CD14-positive monocyte (primary cell): ENCODE data around the gene CKMT2. TPM values are rescaled to one million over a fixed set of nuclear protein-coding genes. Genes with fewer than 3 reads are reported as not detected.
A peak's percentile ranks its signal among the peaks of the same experiment; 100 is the strongest.

Experiments used
- DNase-seq, 3 donors: peaks; one replicate each; pipeline ENCODE4 v3.0.0-alpha.2; 2011 to 2022
- H2AFZ ChIP-seq: 2 replicates; pipeline ENCODE4 v1.6.0; 2012; ENCODE audit warnings: mild to moderate bottlenecking, low read depth, low read length, inconsistent platforms; ENCODE audit not compliant: insufficient read depth, poor library complexity, severe bottlenecking
- H3K27ac ChIP-seq, 2 donors: 1 replicate in 1 of 2; 2 replicates in 1 of 2; pipeline ENCODE4 v1.5.1; 2012 to 2013; ENCODE audit warnings: low read length in 2 of 2, control low read depth in 1 of 2, inconsistent platforms in 1 of 2, low read depth in 1 of 2, mild to moderate bottlenecking in 1 of 2
- H3K27me3 ChIP-seq, 2 donors: one replicate each; pipeline versions ENCODE4 v1.6.0 to v1.6.1; 2011 to 2013; ENCODE audit warnings: low read length in 2 of 2; ENCODE audit not compliant: control insufficient read depth in 2 of 2, insufficient read depth in 2 of 2
- H3K36me3 ChIP-seq, 2 donors: replicated peaks in 1 of 2; 1 replicate in 1 of 2; 2 replicates in 1 of 2; pipeline versions ENCODE4 v1.5.1 to v1.6.1; 2012 to 2013; ENCODE audit warnings: low read length in 2 of 2, control low read depth in 1 of 2, inconsistent platforms in 1 of 2, mild to moderate bottlenecking in 1 of 2; ENCODE audit not compliant: insufficient read depth in 2 of 2, control insufficient read depth in 1 of 2
- H3K4me1 ChIP-seq, 2 donors: 1 replicate in 1 of 2; 2 replicates in 1 of 2; pipeline versions ENCODE4 v1.5.1 to v1.6.1; 2012 to 2013; ENCODE audit warnings: low read length in 2 of 2, control low read depth in 1 of 2, inconsistent platforms in 1 of 2, mild to moderate bottlenecking in 1 of 2, moderate library complexity in 1 of 2; ENCODE audit not compliant: insufficient read depth in 2 of 2, control insufficient read depth in 1 of 2
- H3K4me2 ChIP-seq: replicated peaks from 2 replicates; pipeline ENCODE3; 2012; ENCODE audit warnings: low read length, moderate library complexity, mild to moderate bottlenecking; ENCODE audit not compliant: poor library complexity, severe bottlenecking; ENCODE audit errors: extremely low read depth
- H3K4me3 ChIP-seq, 3 experiments: fragments of 200-600 bp in 1 of 3; sonication (generic) in 1 of 3; replicated peaks in 1 of 3; 1 replicate in 2 of 3; 2 replicates in 1 of 3; pipeline ENCODE4 v1.5.1; 2011 to 2013; ENCODE audit warnings: low read length in 3 of 3, mild to moderate bottlenecking in 3 of 3, control low read depth in 2 of 3, low read depth in 2 of 3, inconsistent platforms in 1 of 3, moderate library complexity in 1 of 3
- H3K79me2 ChIP-seq: 2 replicates; pipeline ENCODE4 v1.6.0; 2012; ENCODE audit warnings: mild to moderate bottlenecking, control low read depth, inconsistent platforms, low read length, moderate library complexity; ENCODE audit not compliant: insufficient read depth
- H3K9ac ChIP-seq: 2 replicates; pipeline ENCODE4 v1.6.0; 2017; ENCODE audit warnings: low read length, mild to moderate bottlenecking; ENCODE audit not compliant: insufficient read depth, poor library complexity, severe bottlenecking
- H3K9me3 ChIP-seq, 2 donors: replicated peaks in 1 of 2; 1 replicate in 1 of 2; 2 replicates in 1 of 2; pipeline versions ENCODE4 v1.5.1 to v1.6.1; 2012 to 2013; ENCODE audit warnings: low read length in 2 of 2, control low read depth in 1 of 2; ENCODE audit not compliant: control insufficient read depth in 1 of 2, insufficient read depth in 1 of 2
- H4K20me1 ChIP-seq: 2 replicates; pipeline ENCODE4 v1.6.0; 2012; ENCODE audit warnings: mild to moderate bottlenecking, low read length, control low read depth, moderate library complexity; ENCODE audit not compliant: insufficient read depth
- H3K27ac Mint-ChIP-seq, 7 donors: one replicate each; pipeline ENCODE4 v1.8.0; 2020; ENCODE audit warnings: mild to moderate bottlenecking in 7 of 7, mixed read lengths in 7 of 7, moderate library complexity in 6 of 7, inconsistent platforms in 2 of 7
- H3K27me3 Mint-ChIP-seq, 3 donors: one replicate each; pipeline ENCODE4 v1.8.0; 2021 to 2022; ENCODE audit warnings: low read depth in 3 of 3, mild to moderate bottlenecking in 3 of 3, mixed read lengths in 3 of 3, moderate library complexity in 3 of 3, inconsistent platforms in 1 of 3
- H3K36me3 Mint-ChIP-seq, 2 donors: one replicate each; pipeline ENCODE4 v1.8.0; 2020; ENCODE audit warnings: mixed read lengths in 2 of 2, inconsistent platforms in 1 of 2, mild to moderate bottlenecking in 1 of 2
- H3K4me1 Mint-ChIP-seq: one replicate; pipeline ENCODE4 v1.8.0; 2020; ENCODE audit warnings: mild to moderate bottlenecking, mixed read lengths
- H3K4me3 Mint-ChIP-seq, 2 donors: one replicate each; pipeline ENCODE4 v1.8.0; 2020; ENCODE audit warnings: mild to moderate bottlenecking in 2 of 2, mixed read lengths in 2 of 2, moderate library complexity in 1 of 2
- H3K9me3 Mint-ChIP-seq, 7 donors: one replicate each; pipeline ENCODE4 v1.8.0; 2020 to 2022; ENCODE audit warnings: mixed read lengths in 7 of 7, mild to moderate bottlenecking in 6 of 7, moderate library complexity in 6 of 7, inconsistent platforms in 2 of 7
- WGBS: methylation state at CpG from one replicate; pipeline ENCODE4 v1.1.5; 2013; ENCODE audit warnings: missing lambda C conversion rate; ENCODE audit not compliant: insufficient coverage; 5-methylcytosine and 5-hydroxymethylcytosine counted together
- intact Hi-C, 2 donors: fragments of 100-400 bp; cut with micrococcal nuclease; formaldehyde crosslinking; loops; one replicate each; pipeline versions ENCODE4 v1.15.0 to v1.15.1; 2023
- polyA minus RNA-seq: library from RNA; depleted of rRNA, polyadenylated mRNA; stranded (reverse); fragments of >200 nt; gene quantifications from 2 replicates; pipeline ENCODE4 v1.2.3, GENCODE V29; 2012
- polyA plus RNA-seq, 3 donors: library from polyadenylated mRNA; depleted of rRNA in 1 of 3; unstranded in 2 of 3; stranded (reverse) in 1 of 3; fragments of 300-500 nt in 2 of 3; fragments of >200 nt in 1 of 3; fragmentation: Illumina TruSeq in 2 of 3; gene quantifications; 1 replicate in 2 of 3; 2 replicates in 1 of 3; pipeline ENCODE4 v1.2.3, GENCODE V29; 2012 to 2021
- total RNA-seq, 12 experiments: library from RNA in 1 of 12; stranded (reverse) in 1 of 12; fragments of 120-200 nt in 1 of 12; gene quantifications; one replicate each; pipeline ENCODE4 v1.2.4 and lab custom pipeline; 2013 to 2026; ENCODE audit warnings: mixed read lengths in 6 of 12, inconsistent platforms in 1 of 12
- TF ChIP-seq, protein P1 (sequence below): fragments of 200-600 bp; IDR thresholded peaks from one replicate; pipeline ENCODE4 v1.8.0; 2022; ENCODE audit warnings: antibody characterized with exemption, mild to moderate bottlenecking

The CKMT2 gene
- total RNA-seq (2013) = 0.23 TPM
- polyA plus RNA-seq (not detected), polyA minus RNA-seq (not detected in 2 replicates), total RNA-seq (lab: John Stamatoyannopoulos, UW) (0 to 1.5 (median 0.05) reads per million in 11 experiments)

GRCh38 chr5:81233080-81233634 lies at the start of gene CKMT2:
Gene CKMT2, plus strand, starts transcription at chr5:81233322. Its CDS starts 17,811 bp downstream, at chr5:81251133.
- Histone ChIP-seq H3K27me3 (peaks cover 0 to 5% of the 10 kb centered on the region in 2 donors), H3K9me3 (no peaks in the 10 kb centered on the region), H3K4me3 (no peak within 1 kb of the TSS), H3K27ac (no peak within 1 kb of the TSS), H3K36me3 (no peaks in the 10 kb centered on the region), H4K20me1 (no peaks in the 10 kb centered on the region), H3K79me2 (no peaks in the 10 kb centered on the region), H2AFZ (peak within 1 kb of the TSS; percentile 56), H3K9ac (no peak within 1 kb of the TSS), H3K4me1 (no peaks in the 10 kb centered on the region), H3K4me2 (peak within 1 kb of the TSS; percentile 14)
- peaks cover 11% of the 10 kb centered on the region for H3K4me1 Mint-ChIP-seq
- TF ChIP-seq, protein P1, sequence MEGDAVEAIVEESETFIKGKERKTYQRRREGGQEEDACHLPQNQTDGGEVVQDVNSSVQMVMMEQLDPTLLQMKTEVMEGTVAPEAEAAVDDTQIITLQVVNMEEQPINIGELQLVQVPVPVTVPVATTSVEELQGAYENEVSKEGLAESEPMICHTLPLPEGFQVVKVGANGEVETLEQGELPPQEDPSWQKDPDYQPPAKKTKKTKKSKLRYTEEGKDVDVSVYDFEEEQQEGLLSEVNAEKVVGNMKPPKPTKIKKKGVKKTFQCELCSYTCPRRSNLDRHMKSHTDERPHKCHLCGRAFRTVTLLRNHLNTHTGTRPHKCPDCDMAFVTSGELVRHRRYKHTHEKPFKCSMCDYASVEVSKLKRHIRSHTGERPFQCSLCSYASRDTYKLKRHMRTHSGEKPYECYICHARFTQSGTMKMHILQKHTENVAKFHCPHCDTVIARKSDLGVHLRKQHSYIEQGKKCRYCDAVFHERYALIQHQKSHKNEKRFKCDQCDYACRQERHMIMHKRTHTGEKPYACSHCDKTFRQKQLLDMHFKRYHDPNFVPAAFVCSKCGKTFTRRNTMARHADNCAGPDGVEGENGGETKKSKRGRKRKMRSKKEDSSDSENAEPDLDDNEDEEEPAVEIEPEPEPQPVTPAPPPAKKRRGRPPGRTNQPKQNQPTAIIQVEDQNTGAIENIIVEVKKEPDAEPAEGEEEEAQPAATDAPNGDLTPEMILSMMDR = no peak
- intact Hi-C loops = no loop called here
- WGBS = 14% methylated on average over 18 of the region's 28 CpGs
- peaks cover 4 to 21% (median 10%) of the 10 kb centered on the region in 3 donors for H3K27me3 Mint-ChIP-seq
- no peaks in the 10 kb centered on the region for H3K36me3 Mint-ChIP-seq
- no peak for DNase-seq
- H3K9me3 Mint-ChIP-seq = peaks cover 0 to 1% (median 0%) of the 10 kb centered on the region in 7 donors
- H3K4me3 Mint-ChIP-seq = peak within 1 kb of the TSS; percentile 56 to 72
- H3K27ac Mint-ChIP-seq = no peak within 1 kb of the TSS

DNA sequence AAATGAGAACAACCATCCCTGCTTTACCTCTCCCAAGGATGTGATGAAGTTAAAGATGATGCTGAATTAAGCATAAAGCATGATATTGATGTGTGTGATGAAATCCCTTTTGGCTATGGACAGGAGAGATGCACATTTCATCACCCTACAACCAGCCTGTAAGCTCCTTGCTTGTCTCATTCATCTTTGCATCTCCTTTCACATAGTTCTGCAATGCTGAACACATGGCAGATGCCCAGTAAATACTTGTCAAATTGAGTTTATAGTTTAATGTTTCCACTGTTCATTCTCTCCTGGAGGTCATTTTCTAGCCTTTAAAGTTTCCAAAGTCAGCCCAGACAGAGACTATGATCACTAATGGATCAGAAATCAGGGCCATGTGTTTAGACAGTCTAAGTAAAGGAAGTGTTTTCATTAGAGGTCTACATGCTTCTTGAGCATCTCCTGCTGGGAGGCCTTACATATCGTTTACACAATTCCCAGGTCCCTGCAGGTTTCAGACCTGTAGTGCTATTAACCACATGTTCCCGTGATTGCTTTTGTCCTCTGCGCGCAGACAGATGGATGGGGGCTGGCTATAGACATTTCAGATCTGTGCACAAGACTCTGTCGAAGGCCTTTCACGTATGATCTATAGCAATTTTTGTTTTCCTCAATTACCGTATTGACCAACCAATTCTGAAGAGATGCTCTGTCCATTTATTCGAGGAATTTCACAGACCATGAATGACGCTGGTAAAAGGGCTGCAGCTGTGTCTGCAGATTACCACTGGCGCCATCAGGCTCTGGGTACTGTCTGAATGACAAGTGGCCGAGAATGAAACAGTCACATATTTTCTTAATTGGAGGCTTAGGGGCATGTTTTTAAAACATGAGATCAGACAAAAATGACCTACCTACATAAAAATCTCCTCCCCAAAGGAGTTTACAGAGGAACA lies 49.0 kb upstream of the CKMT2 start:
- DNase-seq = no peak
- no peaks in the 10 kb centered on the region for H3K4me1 ChIP-seq
- Mint-ChIP-seq H3K4me3 (no peak overlapping the region), H3K27me3 (peaks cover 2 to 4% (median 2%) of the 10 kb centered on the region in 3 donors), H3K27ac (no peak overlapping the region), H3K4me1 (peaks cover 3% of the 10 kb centered on the region), H3K9me3 (no peaks in the 10 kb centered on the region), H3K36me3 (no peaks in the 10 kb centered on the region)
- no peak overlapping the region for H3K9ac ChIP-seq
- no peak overlapping the region for H3K4me2 ChIP-seq
- H3K27me3 ChIP-seq = no peaks in the 10 kb centered on the region
- no peaks in the 10 kb centered on the region for H3K36me3 ChIP-seq
- no peak overlapping the region for H3K27ac ChIP-seq
- H3K9me3 ChIP-seq = no peaks in the 10 kb centered on the region
- H3K79me2 ChIP-seq = no peaks in the 10 kb centered on the region
- intact Hi-C loops = no loop called here
- TF ChIP-seq, protein P1 = no peak
- H4K20me1 ChIP-seq = no peaks in the 10 kb centered on the region
- WGBS = 97% methylated on average over 6 of the region's 11 CpGs
- H3K4me3 ChIP-seq = no peak overlapping the region
- no peak overlapping the region for H2AFZ ChIP-seq
